HG03565 (cell line): Measurements from ENCODE around the gene STMND1.

Experiments
- ATAC-seq: cut with Tn5 transposase; IDR thresholded peaks from one replicate; pipeline ENCODE4 v1.9.1; 2021; ENCODE audit warnings: mild to moderate bottlenecking, moderate library complexity; ENCODE audit not compliant: unreplicated experiment

The STMND1 gene

GRCh38 chr6:17097982-17098381, 3.9 kb upstream of the STMND1 start:
- no peak for ATAC-seq

GRCh38 chr6:17098538-17098937, 3.3 kb upstream of the STMND1 start:
- no peak for ATAC-seq

GRCh38 chr6:17099401-17100059, 2.3 kb upstream of the STMND1 start:
- no peak for ATAC-seq

- no peak for ATAC-seq
Observed at GRCh38 chr6:17100806-17101205, 1.0 kb upstream of the STMND1 start.

- no peak for ATAC-seq
Observed at GRCh38 chr6:17102258-17102870, 514 bp downstream of the STMND1 start.

GRCh38 chr6:17103715-17104114, 1.9 kb downstream of the STMND1 start:
- no peak for ATAC-seq

- ATAC-seq, result no peak
Observed at GRCh38 chr6:17107863-17108262, 6.0 kb downstream of the STMND1 start.

- ATAC-seq, result no peak
Observed at GRCh38 chr6:17115251-17116116, 13.6 kb downstream of the STMND1 start.

- ATAC-seq, result no peak
Observed at GRCh38 chr6:17116117-17116440, 14.2 kb downstream of the STMND1 start.

GRCh38 chr6:17120019-17120418, 18.2 kb downstream of the STMND1 start:
- ATAC-seq, result no peak

- ATAC-seq, result no peak
Observed at GRCh38 chr6:17125407-17125806, 23.6 kb downstream of the STMND1 start.

- ATAC-seq, result no peak
Observed at GRCh38 chr6:17130786-17131185, 28.9 kb downstream of the STMND1 start.

GRCh38 chr6:17132967-17133366, 31.1 kb downstream of the STMND1 start:
- ATAC-seq, result no peak

- no peak for ATAC-seq
Observed at GRCh38 chr6:17138033-17138432, 36.2 kb downstream of the STMND1 start.

- ATAC-seq, result no peak
Observed at GRCh38 chr6:17144016-17144415, 42.2 kb downstream of the STMND1 start.

GRCh38 chr6:17149571-17149970, 47.7 kb downstream of the STMND1 start:
- ATAC-seq, result no peak

GRCh38 chr6:17150096-17150495, 48.2 kb downstream of the STMND1 start:
- no peak for ATAC-seq

- ATAC-seq, result no peak
Observed at GRCh38 chr6:17151888-17152287, 50.0 kb downstream of the STMND1 start.

- no peak for ATAC-seq
Observed at GRCh38 chr6:17152703-17153102, 50.9 kb downstream of the STMND1 start.

GRCh38 chr6:17156112-17156921, 54.5 kb downstream of the STMND1 start:
- no peak for ATAC-seq

- no peak for ATAC-seq
Observed at GRCh38 chr6:17156966-17157365, 55.1 kb downstream of the STMND1 start.
